Esophagus squamous epithelium (tissue), 5 donors: ENCODE measurements around the gene CD99L2. TPM values are rescaled to one million over a fixed set of nuclear protein-coding genes. Genes with fewer than 3 reads are reported as not detected.

Source experiments
- DNase-seq: peaks from one replicate; lab custom pipeline; 2025; lab: John Stamatoyannopoulos, UW
- H3K27ac ChIP-seq, 4 donors: fragments of 200-600 bp; sonication (generic); one replicate each; pipeline ENCODE4 v1.5.1; 2016 to 2019; ENCODE audit warnings: mild to moderate bottlenecking in 1 of 4
- H3K27me3 ChIP-seq, 4 donors: fragments of 200-600 bp; sonication (generic); 1 replicate in 3 of 4; 2 replicates in 1 of 4; pipeline versions ENCODE4 v1.5.1 to v1.6.0; 2017 to 2021; ENCODE audit warnings: antibody characterized with exemption in 1 of 4
- H3K36me3 ChIP-seq, 3 donors: fragments of 200-600 bp; sonication (generic); one replicate each; pipeline ENCODE4 v1.5.1; 2016 to 2019
- H3K4me1 ChIP-seq, 3 donors: fragments of 200-600 bp; sonication (generic); one replicate each; pipeline ENCODE4 v1.5.1; 2017 to 2019
- H3K4me3 ChIP-seq, 4 donors: fragments of 200-600 bp; sonication (generic); 1 replicate in 3 of 4; 2 replicates in 1 of 4; pipeline ENCODE4 v1.5.1; 2016 to 2019; ENCODE audit warnings: mild to moderate bottlenecking in 2 of 4, moderate library complexity in 1 of 4
- H3K9me3 ChIP-seq, 3 donors: fragments of 200-600 bp; sonication (generic); one replicate each; pipeline ENCODE4 v1.5.1; 2016 to 2019
- CTCF ChIP-seq, 6 experiments: fragments of 450-650 bp in 4 of 6; fragments of 200-600 bp in 2 of 6; sonication (generic) in 2 of 6; IDR thresholded peaks; one replicate each; pipeline ENCODE4 v1.5.1; 2016 to 2019; ENCODE audit warnings: antibody characterized with exemption in 6 of 6, mild to moderate bottlenecking in 4 of 6, moderate library complexity in 4 of 6
- POLR2A ChIP-seq, 4 donors: fragments of 450-650 bp; IDR thresholded peaks; one replicate each; pipeline ENCODE4 v1.6.1; 2017; ENCODE audit warnings: antibody characterized with exemption in 4 of 4, mild to moderate bottlenecking in 4 of 4, moderate library complexity in 3 of 4
- WGBS, 2 donors: methylation state at CpG; one replicate each; pipeline ENCODE4 v1.1.5; 2018; 5-methylcytosine and 5-hydroxymethylcytosine counted together
- intact Hi-C: fragments of 100-400 bp; cut with DNase I; formaldehyde crosslinking; loops from one replicate; pipeline ENCODE4 v1.15.0; 2022
- total RNA-seq, 4 donors: library from RNA; depleted of rRNA; stranded (reverse); fragments of >200 nt; gene quantifications; one replicate each; pipeline ENCODE4 v1.1.0, GENCODE V29; 2016
- donor health status: DM: yes; HTN: yes; CAD: no.

The CD99L2 gene
- total RNA-seq, 4 donors from 2014 or later = 3.8 to 21.9 (median 7.7) TPM

DNA sequence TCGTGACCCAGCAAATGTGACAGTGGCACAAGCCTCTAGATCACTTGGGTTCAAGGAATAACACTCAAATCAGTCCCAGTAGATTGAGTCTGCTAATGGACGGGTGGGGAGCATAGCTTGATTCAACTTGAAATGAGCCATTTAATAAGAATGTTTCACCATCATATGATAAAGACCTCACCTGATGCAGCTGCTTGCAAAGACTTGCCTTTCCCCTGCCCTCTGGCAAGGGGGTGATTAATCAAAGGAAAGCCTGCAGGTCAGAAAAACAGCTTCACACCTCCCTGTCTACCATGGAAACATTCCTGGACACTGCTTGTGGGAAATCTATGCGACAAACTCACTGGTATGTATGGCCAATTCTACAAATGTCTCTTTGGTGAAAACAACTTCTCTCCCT lies 54.5 kb downstream of the CD99L2 start:
- H3K27ac ChIP-seq = no peak overlapping the region
- intact Hi-C loops = no loop called here
- WGBS, 2 donors = 47 to 48% methylated on average over 2 to 3 of the region's 3 CpGs
- TF ChIP-seq CTCF (IDR thresholded peaks at IDR 0.05) (no peak), POLR2A (IDR thresholded peaks at IDR 0.05) (no peak)
- peaks cover 0 to 3% (median 0%) of the 10 kb centered on the region in 3 donors for H3K4me1 ChIP-seq
- no peak overlapping the region for H3K4me3 ChIP-seq
- DNase-seq = no peak
- H3K27me3 ChIP-seq = no peaks in the 10 kb centered on the region
- no peaks in the 10 kb centered on the region for H3K36me3 ChIP-seq
- no peaks in the 10 kb centered on the region for H3K9me3 ChIP-seq

DNA sequence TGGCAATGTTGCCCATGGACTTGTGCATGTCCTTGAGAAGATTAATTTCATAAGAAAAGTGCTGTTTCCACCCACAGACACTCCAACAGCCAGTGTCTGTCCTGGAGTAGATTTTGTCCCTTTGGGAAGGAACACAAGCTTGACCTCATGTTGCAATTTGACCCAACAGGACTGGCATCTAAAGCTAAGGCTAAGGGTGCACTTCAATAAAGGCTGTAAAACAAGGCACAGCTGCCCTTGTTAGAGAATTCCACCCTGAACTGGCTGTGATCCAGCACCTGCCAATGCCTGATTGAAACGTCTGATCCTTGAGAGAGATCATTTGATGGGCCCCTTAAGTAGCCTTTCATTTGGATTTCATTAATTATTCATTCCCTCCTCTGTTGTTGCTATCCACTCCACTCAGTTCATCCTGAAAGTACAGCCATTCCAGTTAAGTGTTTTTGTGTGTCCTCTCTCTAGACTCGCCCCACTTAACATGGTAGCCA lies 56.2 kb downstream of the CD99L2 start:
- Histone ChIP-seq H3K27ac (no peak overlapping the region), H3K36me3 (no peaks in the 10 kb centered on the region), H3K27me3 (no peaks in the 10 kb centered on the region), H3K4me3 (no peak overlapping the region), H3K4me1 (no peaks in the 10 kb centered on the region), H3K9me3 (no peaks in the 10 kb centered on the region)
- intact Hi-C loops = no loop called here
- no peak for TF ChIP-seq CTCF (IDR thresholded peaks at IDR 0.05)
- TF ChIP-seq POLR2A (IDR thresholded peaks at IDR 0.05) = no peak
- no peak for DNase-seq
- 67 to 73% methylated on average over 2 of the region's 2 CpGs for WGBS, 2 donors

DNA sequence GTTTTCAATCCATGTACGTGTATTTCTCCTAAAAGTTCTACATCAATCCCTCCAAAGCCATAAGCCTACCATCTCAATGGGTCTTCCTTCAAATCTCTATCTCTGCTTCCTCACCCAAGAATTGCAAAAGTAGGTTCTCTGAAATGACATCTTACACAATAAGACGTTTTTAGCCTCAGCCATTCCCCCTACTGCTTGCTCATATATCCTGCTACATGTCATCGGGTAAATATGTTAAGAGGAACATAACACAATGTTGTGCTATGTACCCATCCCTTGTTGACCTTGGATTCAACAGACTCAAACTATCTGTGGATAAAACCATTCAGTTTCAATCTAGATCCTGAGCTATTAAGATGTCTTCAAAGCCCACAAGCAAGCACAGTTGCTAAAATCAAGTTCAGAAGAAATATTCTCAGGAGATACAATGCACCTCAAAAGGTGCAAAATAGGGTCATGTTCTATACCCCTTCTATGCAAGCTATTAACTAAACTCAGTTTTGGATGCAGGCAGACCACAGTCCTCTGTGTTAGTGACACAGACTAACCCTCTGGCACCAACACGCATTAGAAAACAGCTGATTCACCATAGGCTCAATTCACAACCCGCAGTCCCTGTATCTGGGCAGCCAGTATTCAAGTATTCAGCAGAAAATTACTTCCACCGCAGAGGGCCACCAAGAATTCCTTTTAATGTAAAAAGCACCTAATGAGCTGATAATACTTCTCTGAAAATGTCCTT lies 56.8 kb downstream of the CD99L2 start:
- WGBS, 2 donors = 65 to 76% methylated on average over 5 to 6 of the region's 6 CpGs
- H3K4me1 ChIP-seq = no peaks in the 10 kb centered on the region
- intact Hi-C loops = no loop called here
- no peak for DNase-seq
- no peaks in the 10 kb centered on the region for H3K9me3 ChIP-seq
- no peak overlapping the region for H3K4me3 ChIP-seq
- no peaks in the 10 kb centered on the region for H3K36me3 ChIP-seq
- H3K27ac ChIP-seq = no peak overlapping the region
- TF ChIP-seq CTCF (IDR thresholded peaks at IDR 0.05) (no peak), POLR2A (IDR thresholded peaks at IDR 0.05) (no peak)
- H3K27me3 ChIP-seq = no peaks in the 10 kb centered on the region

GRCh38 chrX:150837845-150838244 lies 60.6 kb downstream of the CD99L2 start:
- intact Hi-C loops = no loop called here
- Histone ChIP-seq H3K27me3 (no peaks in the 10 kb centered on the region), H3K4me3 (no peak overlapping the region), H3K4me1 (no peaks in the 10 kb centered on the region), H3K9me3 (no peaks in the 10 kb centered on the region), H3K36me3 (no peaks in the 10 kb centered on the region), H3K27ac (no peak overlapping the region)
- 82 to 85% methylated on average over 3 to 4 of the region's 4 CpGs for WGBS, 2 donors
- TF ChIP-seq CTCF (IDR thresholded peaks at IDR 0.05) (no peak), POLR2A (IDR thresholded peaks at IDR 0.05) (no peak)
- DNase-seq = no peak

- 61 to 100% methylated on average over 1 of the region's 1 CpG for WGBS, 2 donors
- intact Hi-C loops = no loop called here
- no peaks in the 10 kb centered on the region for H3K9me3 ChIP-seq
- no peaks in the 10 kb centered on the region for H3K27me3 ChIP-seq
- no peak overlapping the region for H3K4me3 ChIP-seq
- H3K27ac ChIP-seq = no peak overlapping the region
- DNase-seq = no peak
- H3K36me3 ChIP-seq = no peaks in the 10 kb centered on the region
- H3K4me1 ChIP-seq = no peaks in the 10 kb centered on the region
- TF ChIP-seq CTCF (IDR thresholded peaks at IDR 0.05) (no peak), POLR2A (IDR thresholded peaks at IDR 0.05) (no peak)
These were observed 63.8 kb downstream of the CD99L2 start for GRCh38 chrX:150834695-150835094.
